DMS53 treated with DMSO at 0.1 percent for 48 hours (cell line): ENCODE measurements around the gene ANKRD65.
"Not testable (repeated sequence)": the region's sequence is repeated elsewhere in the genome, so short reads cannot be mapped to it uniquely, and the experiment has no call there.

Source experiments
- DNase-seq: peaks from one replicate; lab custom pipeline; 2025; ENCODE audit not compliant: unreplicated experiment; lab: John Stamatoyannopoulos, UW

The ANKRD65 gene

DNA sequence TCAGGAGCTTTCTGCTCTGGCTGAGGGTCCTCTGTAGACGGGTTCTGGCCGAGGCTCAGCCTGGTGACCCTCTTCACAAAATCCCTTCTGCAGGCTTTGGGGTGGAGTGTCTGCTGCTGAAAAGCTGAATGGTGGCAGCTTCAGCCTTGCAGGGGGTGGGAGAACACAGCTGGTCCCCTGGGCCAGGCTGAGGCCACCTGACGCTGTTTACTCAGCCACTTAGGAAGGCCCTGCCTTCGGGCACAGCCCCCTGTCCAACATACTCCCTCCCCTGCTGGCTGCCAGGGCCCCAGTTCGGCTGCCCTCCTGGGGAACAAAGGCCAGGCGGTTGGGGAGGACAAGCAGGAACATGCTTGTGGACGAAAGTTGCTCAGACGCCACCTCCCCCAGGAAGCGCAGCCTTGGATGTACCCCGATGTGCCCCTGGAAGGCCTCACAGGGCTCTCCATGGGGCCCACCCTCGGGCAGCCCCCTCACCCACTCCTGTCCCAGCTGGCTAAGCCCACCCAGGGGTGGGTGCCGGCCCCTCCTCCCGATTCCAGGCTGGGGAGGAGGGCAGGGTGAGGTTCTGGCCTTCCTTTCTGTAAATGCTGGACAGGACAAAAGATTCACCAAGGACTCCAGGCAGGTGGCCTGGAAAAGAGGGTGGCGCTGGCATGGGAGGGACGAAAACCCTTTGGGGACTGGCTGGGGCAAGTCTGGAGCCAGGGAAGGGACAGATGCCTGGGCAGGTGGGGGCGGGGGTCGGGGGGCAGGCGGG, at the start of gene ANKRD65:
TSS of gene ANKRD65 (minus strand) at position 130 of the 760 bp plus-strand sequence. CDS start 271 bp downstream, outside the sequence.
- peak; percentile 57 for DNase-seq

DNA sequence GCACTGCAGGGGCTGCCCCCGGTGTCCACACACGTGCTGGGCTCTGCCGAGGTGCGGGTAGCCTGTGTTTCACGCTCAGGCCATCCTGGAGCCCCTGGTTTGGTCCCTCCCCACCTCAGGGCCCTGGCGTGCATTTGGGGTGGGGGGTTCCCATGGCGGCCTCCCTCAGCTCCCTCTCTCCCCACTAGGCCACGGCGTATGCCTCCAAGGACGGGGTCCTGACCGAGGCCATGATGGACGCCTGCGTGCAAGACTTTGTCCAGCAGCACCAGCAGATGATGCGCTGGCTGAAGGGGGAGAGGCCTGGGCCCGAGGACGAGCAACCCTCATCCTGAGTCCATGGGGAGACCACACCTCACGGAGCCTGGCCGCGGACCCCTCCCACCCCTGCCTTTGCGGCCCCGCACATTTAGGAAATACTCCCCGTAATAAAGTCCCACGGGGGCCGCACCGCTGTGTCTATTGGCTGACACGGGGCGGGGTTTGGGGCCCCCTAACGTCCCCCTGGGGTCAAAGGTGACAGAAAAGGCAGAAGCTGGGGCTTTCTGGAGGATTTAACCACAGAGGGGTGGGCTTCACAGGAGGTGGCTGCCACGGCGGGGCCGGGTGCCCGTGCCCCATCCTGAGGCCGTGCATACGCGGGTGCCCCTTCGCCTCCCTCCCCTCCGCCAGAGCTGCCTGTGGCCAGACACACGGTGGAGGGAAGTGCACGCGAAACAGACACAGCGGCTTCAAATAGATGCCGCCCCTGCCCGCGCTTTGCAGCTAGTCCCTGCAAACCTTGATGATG, 47.3 kb upstream of the ANKRD65 start:
- not testable (repeated sequence) for DNase-seq

DNA sequence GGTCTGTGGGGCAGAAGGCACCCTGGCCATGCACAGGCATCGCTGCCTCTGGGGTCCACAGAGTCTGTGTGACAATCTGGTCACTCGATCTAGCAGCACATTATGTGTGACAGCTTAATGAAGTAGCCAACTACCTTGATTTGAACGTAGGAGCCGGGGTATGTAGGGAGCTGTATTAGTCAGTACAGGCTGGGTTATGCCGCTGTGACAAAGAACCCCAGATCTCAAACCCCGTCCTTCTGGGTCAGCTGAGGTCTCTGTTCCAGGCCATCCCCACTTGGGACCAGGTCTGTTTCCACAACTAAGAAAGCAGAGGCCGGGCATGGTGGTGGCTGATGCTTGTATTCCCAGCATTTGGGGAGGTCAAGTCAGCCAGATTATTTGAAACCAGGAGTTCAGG, 42.2 kb upstream of the ANKRD65 start:
- DNase-seq = no peak

DNA sequence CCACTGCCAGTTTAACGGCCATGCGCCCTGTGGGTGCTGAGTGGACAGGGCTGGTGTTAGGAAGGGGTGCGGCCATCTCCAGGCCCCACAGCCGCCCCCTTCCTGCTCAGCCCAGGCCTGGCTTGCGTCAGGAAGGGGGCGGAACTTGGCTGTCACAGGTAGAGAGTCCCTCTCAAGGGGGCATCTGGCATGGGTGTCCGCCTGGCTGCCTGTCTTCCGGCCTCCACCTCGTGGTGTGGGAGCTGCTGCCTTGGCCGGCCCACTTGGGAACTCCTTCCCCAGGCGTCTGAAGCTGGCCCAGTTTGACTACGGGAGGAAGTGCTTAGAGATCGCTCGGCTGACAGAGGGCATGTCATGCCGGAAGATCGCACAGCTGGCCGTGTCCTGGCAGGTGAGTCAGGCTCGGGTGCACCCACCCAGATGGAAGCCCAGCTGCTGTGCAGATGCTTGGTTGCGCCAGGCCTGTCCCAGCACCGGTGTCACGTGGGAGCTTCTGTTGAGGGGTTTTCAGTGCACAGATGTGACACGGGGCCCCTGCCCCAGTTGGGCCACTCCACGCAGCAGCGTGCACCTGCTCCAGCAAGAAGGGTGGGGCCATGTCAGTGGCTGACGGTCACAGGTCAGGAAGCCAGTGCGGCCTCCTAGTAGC, 41.4 kb upstream of the ANKRD65 start:
- no peak for DNase-seq

DNA sequence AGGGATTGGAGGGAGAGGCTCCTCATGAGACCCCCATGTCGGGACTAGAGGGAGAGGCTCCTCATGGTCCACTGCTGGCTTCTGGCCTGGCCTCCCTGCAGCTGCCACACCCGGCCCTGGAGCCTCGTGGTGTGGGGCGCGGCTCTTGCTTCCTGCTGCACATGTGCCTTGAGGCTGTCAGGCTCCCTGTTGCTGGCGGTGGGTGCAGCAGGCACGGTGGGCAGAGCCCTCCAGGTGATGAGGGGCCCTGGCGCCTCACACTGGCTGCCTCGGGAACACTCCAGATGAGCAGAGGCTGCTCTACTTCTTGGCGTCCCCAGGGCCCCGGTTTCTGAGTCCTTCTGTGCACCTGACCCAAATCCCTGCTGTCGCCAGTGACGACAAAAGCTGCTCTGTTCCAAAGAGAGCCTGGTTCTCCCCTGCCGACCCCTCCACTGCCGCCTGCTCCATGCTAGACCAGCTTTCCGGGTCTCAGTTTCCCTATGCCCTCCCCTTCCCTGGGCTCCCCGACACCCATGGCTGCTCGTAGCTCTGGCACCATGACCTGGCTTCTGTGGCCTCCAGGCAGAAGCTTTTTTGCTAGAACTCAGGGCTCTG, 40.7 kb upstream of the ANKRD65 start:
- DNase-seq = no peak

DNA sequence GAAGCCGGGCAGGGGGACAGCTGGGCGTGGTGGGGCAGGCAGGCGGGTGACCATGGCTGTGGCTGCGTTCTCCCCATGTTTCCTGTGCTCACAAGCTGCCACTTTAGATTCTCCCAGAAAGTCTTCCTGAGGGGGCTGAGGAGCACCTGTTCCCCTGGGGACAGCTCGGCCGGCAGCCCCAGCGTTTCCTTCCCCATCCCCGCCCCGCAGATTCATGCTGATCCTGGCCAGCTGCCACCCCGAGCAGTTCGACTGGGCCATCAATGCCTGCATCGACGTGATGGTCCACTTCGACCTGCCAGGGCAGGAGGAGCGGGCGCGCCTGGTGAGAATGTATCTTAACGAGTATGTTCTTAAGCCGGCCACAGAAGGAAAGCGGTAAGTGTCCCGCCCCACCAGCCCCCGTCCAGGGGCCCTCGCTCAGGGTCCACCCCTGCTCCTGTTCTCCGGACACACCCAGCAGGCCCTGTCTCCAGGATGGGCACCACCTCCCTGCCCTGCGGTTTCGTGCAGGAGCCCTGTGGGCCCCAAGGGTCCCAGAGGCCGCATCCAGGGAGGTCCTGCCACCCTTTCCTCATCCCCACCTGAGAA, 39.6 kb upstream of the ANKRD65 start:
- no peak for DNase-seq

DNA sequence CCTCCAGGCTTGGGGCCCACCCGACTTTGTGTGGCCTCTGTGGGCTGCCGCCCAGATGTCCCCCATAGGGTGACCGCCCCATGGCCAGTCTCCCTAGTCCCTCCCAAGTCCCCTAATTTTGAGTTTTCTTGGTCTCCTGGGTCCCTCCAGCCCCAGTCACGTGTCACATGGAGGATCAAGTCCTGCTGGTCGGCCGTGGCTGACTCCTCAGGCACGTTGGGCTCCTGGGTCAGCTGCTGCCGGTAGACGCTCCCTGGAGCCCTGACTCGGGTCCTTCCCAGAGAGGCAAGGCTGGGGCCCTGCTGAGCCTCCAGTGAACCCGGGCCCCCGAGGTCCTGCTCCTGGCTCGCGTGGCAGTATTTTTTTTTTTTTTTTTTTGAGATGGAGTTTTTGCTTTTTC, 38.6 kb upstream of the ANKRD65 start:
- DNase-seq = not testable (repeated sequence)

DNA sequence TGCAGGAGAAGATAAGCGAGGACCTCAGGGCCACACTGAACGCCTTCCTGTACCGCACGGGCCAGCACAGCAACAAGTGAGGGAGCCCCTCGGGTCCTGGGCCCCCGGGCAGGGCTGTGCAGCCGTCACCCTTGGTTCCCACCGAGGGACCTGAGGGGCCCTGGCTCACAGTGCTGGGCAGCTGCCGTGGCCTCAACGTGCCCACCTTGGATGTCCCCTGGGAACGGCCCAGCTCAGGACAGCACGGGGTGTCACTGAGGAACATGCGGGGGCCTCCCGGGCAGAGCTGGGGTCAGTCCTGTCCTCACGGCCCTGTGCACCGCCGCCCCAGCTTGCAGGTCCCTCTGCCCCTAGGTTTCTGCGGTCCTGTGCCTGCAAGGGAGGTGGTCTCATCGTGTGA, 38.1 kb upstream of the ANKRD65 start:
- not testable (repeated sequence) for DNase-seq

DNA sequence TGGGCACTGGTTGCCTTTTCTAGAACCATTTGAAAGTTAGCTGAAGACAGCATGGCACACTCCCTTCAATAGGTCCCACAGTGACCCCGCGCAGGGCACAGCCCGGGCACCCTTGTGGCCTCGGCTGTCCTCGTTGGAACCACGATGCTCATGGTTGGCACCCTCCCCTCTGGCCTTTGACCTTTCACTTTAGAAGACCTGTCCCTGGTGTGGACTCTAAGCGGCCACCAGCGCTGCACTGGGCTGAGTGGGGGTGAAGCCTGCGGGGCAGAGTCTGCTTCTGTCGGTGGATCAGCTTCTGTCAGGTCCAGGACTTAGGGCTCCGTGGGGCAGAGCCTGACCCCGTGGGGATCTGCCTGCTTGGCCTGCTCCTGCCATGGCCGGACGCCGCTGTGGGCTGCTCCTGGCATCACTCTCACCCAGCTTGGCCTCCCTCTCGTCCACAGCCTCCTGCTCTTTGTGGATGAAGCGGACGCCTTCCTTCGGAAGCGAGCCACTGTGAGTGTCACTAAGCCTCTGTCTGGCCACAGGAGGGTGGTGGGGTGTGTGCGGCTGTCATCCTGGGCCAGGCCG, 35.7 kb upstream of the ANKRD65 start:
- DNase-seq = not testable (repeated sequence)

DNA sequence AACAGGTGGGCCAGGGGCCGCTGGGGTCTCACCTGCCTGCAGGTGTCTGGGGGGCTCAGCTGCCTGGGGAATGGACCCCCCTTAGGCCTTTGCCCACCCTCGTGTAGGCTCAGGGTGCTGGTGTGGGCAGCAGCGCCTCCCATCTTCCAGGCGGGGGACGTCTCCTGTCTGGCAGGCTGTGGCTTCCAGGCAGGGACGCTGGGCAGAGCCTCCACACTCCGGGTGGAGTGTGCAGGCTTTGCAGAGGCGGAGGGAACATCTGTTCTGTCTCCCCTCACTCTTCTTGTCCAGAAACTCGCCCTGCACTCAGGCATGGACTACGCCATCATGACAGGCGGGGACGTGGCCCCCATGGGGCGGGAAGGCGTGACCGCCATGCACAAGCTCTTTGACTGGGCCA, 34.9 kb upstream of the ANKRD65 start:
- not testable (repeated sequence) for DNase-seq

DNA sequence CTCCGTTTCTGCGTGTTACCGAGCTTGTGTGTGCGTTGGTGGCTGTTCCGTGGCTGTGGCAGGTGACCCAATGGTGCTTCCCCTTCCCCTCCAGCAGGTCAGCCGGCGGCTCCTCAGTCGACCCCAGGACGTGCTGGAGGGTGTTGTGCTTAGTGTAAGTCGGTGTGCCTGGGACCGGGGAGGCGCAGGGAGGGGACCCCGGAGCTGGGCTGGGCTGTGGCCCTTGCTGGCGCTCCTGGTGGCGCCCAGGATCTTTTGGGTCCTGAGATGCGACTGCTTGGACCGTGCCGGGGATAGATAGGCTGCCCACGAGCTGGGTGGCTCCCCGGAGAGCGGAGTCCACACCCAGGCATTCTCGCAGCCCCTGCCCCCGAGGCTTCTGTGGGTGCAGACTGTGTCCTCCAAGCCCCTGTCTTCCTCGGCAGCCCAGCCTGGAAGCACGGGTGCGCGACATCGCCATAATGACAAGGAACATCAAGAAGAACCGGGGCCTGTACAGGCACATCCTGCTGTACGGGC, 34.3 kb upstream of the ANKRD65 start:
- DNase-seq = no peak

DNA sequence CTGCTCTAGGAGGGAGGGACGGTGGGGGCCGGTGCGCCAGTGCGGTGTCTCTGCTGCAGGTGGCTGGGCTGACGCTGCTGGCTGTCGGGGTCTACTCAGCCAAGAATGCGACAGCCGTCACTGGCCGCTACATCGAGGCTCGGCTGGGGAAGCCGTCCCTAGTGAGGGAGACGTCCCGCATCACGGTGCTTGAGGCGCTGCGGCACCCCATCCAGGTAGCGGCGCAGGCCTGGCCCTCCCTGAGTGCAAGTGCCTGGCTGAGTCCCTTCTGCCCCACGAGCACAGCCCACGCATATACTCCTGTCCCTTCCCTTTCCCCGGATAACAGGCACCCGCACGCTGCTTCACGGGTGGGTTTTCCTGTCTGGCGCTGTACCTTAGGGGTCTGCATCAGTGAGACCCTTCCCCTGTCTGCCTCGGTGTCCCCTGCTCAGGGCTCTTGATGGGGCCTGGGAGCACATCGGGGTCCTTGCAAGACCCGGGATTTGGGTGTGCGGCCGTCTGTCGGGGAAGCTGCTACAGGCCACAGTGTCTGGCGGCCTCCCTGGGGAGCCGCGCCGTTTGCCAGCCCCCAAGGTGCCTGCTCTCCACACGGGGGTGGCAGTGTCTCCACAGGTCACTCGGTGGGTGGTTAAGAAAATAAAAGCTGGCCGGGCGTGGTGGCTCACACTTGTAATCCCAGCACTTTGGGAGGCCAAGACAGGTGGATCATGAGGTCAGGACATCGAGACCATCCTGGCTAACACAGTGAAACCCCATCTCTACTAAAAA, 33.4 kb upstream of the ANKRD65 start:
- DNase-seq = not testable (repeated sequence)

DNA sequence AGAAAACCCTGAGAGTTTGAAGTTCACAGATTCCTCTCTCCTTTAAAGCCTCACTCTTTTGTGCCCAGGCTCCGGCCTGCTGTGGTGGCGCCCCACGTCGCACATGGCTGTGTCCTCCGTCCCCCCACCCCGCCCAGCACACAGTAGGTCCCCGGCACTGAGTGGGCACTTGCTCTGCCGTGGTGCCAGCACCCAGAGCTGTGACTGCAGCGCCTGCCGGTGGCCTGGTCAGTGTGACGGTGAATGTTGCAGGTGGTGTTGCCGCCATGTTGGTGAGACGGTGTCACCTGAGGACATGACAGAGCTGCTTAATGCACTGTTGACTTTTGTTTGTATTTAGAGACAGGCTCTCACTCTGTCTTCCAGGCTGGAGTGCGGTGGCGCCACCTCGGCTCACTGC, 31.8 kb upstream of the ANKRD65 start:
- no peak for DNase-seq

DNA sequence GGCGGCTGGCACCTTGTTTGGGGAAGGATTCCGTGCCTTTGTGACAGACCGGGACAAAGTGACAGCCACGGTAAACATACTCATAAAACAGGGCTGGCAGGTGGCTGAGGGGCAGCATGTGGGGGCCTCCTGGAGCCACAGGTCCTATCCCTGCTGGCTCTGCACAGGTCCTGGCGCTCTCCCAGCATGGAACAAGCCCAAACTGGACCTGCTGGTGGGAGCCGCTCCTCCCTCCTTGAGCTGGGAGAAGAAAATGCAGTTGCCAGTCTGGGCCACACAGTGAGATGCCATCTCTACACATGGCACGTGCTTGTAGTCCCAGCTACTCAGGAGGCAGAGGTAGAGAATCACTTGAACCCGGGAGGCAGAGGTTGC, 31.3 kb upstream of the ANKRD65 start:
- DNase-seq = not testable (repeated sequence)

DNA sequence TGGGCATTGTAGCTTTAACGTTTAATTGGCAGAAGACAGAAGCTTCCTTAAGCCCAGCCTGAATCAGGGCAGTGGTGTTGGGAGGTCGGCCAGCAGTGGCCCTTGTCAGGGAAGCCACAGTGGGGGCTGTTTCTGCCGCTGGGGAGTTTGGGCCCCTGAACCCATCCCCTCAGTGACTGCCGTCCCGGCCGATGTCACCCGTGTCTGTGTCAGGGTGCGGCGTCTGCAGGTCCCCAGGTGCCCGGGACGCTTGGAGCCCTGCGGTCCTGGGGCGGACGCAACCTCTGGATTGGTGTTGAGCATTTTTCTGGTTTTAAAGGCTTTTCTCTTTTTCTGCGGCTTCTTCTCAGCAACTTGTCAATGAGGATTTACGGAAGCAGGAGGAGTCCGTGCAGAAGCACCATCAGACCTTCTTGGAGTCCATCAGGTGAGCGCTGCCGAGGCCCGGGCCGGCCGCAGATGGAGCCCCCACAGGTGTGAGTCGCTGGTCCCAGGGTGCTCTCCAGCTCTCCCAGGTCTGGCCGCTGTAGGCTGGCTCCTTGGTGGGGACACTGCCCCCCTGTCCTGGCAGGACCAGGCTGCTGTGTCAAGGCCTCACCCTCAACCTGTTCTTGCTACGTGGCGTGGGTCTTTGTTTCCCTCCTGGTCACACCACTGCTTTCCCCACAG, 30.8 kb upstream of the ANKRD65 start:
- no peak for DNase-seq

DNA sequence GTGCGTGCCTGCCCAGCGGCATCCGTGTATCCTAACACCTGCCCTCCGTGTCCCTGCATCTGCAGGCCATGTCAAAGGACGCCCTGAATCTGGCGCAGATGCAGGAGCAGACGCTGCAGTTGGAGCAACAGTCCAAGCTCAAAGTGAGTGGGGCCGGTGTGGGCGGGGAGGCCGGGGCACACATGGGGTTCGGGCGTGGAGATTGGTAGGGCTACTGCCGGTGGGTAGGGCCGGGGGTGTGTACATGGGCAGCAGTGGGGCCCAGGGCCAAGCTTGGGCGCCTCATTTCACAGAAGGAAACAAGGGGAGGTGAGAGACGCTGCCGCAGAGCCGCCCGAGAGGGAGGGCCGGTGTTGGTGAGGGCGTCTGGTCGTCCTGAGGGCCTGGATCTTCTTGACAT, 29.5 kb upstream of the ANKRD65 start:
- not testable (repeated sequence) for DNase-seq

DNA sequence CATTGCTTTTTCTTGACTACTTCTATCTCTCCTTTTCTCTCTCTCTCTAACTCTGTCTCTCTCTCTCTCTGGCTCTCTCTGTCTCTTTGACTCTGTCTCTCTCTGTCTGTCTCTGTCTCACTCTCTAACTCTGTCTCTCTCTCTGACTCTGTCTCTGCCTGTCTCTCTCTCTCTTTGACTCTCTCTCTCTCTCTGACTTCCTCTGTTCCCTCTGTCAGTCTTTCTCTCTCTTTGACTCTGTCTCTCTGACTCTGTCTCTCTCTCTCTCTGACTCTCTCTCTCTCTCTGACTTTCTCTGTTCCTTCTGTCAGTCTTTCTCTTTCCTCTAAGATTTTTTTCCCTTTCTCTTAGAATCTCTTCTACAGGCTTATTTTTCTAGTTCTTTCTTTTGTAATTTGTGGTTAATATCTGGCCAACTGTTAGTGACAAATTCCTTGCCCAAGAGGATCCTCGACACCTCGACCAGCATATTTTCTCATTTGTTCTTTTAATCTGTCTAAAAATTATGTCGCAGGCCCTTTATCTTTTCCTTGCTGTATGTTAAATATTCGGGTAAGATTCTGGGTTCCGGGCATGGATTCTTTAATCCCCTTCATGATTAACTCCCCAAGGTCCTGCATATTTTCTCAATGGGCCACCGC, 28.1 kb upstream of the ANKRD65 start, which contains the start of gene ATAD3C:
TSS of gene ATAD3C (plus strand) at position 591 of the 641 bp plus-strand sequence. CDS start 995 bp downstream, outside the sequence.
- no peak for DNase-seq

DNA sequence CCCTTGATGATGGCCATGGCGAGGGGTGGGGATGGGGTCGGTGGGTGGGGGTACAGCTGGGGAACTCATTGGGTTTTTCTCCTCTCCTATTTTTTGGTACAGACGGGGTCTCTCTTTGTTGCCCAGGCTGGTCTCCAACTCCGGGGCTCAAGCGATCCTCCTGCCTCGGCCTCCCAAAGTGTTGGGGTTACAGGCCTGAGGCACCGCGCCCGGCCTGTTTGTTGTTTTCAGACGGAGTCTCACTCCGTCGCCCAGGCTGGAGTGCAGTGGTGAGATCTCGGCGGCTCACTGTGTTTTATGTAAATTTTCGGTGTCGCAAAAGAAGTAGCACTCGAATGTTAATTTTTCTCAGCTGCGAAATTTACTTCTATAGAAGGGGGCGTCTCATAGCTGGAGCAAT, 25.6 kb upstream of the ANKRD65 start:
- not testable (repeated sequence) for DNase-seq
